ENCODE data around the gene CA4.
"Not testable (repeated sequence)": the region's sequence is repeated elsewhere in the genome, so short reads cannot be mapped to it uniquely, and the experiment has no call there.

The CA4 gene

GRCh38 chr17:60155815-60156214 lies 6.0 kb downstream of the CA4 start:
- DNase-seq: no peak

GRCh38 chr17:60156746-60157145 lies 7.0 kb downstream of the CA4 start:
- DNase-seq: no peak

GRCh38 chr17:60157487-60158040 lies 7.8 kb downstream of the CA4 start:
- DNase-seq: no peak

GRCh38 chr17:60158751-60159478 lies 9.1 kb downstream of the CA4 start:
- DNase-seq: no peak

GRCh38 chr17:60159479-60159866 lies 9.7 kb downstream of the CA4 start:
- DNase-seq: no peak

- DNase-seq: no peak
Observed at GRCh38 chr17:60160829-60161501, 11.2 kb downstream of the CA4 start.

GRCh38 chr17:60161598-60162330 lies 12.0 kb downstream of the CA4 start:
- DNase-seq: no peak

GRCh38 chr17:60163108-60163784 lies 13.5 kb downstream of the CA4 start:
- no peak for DNase-seq

GRCh38 chr17:60164164-60164563 lies 14.4 kb downstream of the CA4 start:
- DNase-seq: no peak

- no peak for DNase-seq
Observed at GRCh38 chr17:60164697-60165096, 14.9 kb downstream of the CA4 start.

- no peak for DNase-seq
Observed at GRCh38 chr17:60165223-60165622, 15.4 kb downstream of the CA4 start.

- no peak for DNase-seq
Observed at GRCh38 chr17:60165971-60166370, 16.2 kb downstream of the CA4 start.

GRCh38 chr17:60167065-60167741 lies 17.4 kb downstream of the CA4 start:
- DNase-seq: no peak

GRCh38 chr17:60168654-60169053 lies 18.9 kb downstream of the CA4 start:
- no peak for DNase-seq

- no peak for DNase-seq
Observed at GRCh38 chr17:60169921-60170817, 20.4 kb downstream of the CA4 start.

GRCh38 chr17:60170835-60171752 lies 21.3 kb downstream of the CA4 start:
- DNase-seq: no peak

- no peak for DNase-seq
Observed at GRCh38 chr17:60171753-60172079, 21.9 kb downstream of the CA4 start.

- no peak for DNase-seq
Observed at GRCh38 chr17:60173304-60173819, 23.6 kb downstream of the CA4 start.

- DNase-seq: no peak
Observed at GRCh38 chr17:60174035-60174434, 24.3 kb downstream of the CA4 start.

- DNase-seq: not testable (repeated sequence)
Observed at GRCh38 chr17:60174767-60175166, 25.0 kb downstream of the CA4 start.

All from activated CD8-positive, alpha-beta memory T cell treated with anti-CD3 and anti-CD28 coated beads for 24 hours (primary cell).